H9 (cell line): ENCODE data around the gene TPPP2. TPM values are rescaled to one million over a fixed set of nuclear protein-coding genes. Genes with fewer than 3 reads are reported as not detected.

Source experiments
- DNase-seq: peaks from one replicate; pipeline ENCODE4 v3.0.0-alpha.2; 2017
- H2AFZ ChIP-seq: one replicate; pipeline ENCODE4 v1.6.1; 2013; ENCODE audit warnings: mild to moderate bottlenecking, low read length, control low read depth, moderate library complexity
- H2AK5ac ChIP-seq: 2 replicates; pipeline ENCODE4 v1.6.1; 2013; ENCODE audit warnings: low read length, control low read depth, mixed read lengths; ENCODE audit not compliant: insufficient read length
- H2BK120ac ChIP-seq: one replicate; pipeline ENCODE4 v1.6.1; 2013; ENCODE audit warnings: low read depth, mild to moderate bottlenecking, low read length, control low read depth, inconsistent platforms; ENCODE audit not compliant: poor library complexity, severe bottlenecking
- H2BK12ac ChIP-seq: 2 replicates; pipeline ENCODE4 v1.6.1; 2013; ENCODE audit warnings: low read length, control low read depth, mixed read lengths, low read depth; ENCODE audit not compliant: insufficient read length
- H2BK15ac ChIP-seq: 2 replicates; pipeline ENCODE4 v1.6.1; 2013; ENCODE audit warnings: low read depth, low read length, control low read depth
- H2BK20ac ChIP-seq: one replicate; pipeline ENCODE4 v1.6.1; 2013; ENCODE audit warnings: low read depth, mild to moderate bottlenecking, low read length, control low read depth, inconsistent platforms; ENCODE audit not compliant: poor library complexity, severe bottlenecking
- H2BK5ac ChIP-seq: 2 replicates; pipeline ENCODE4 v1.6.1; 2013; ENCODE audit warnings: low read length, control low read depth, mixed read lengths; ENCODE audit not compliant: insufficient read length
- H3K14ac ChIP-seq: 2 replicates; pipeline ENCODE4 v1.6.1; 2013; ENCODE audit warnings: low read length, control low read depth; ENCODE audit not compliant: insufficient read depth
- H3K18ac ChIP-seq: 2 replicates; pipeline ENCODE4 v1.6.1; 2013; ENCODE audit warnings: low read depth, mild to moderate bottlenecking, mixed read lengths, low read length, control low read depth; ENCODE audit not compliant: insufficient read length
- H3K23ac ChIP-seq: 2 replicates; pipeline ENCODE4 v1.6.1; 2013; ENCODE audit warnings: low read length, control low read depth, mixed read lengths, low read depth; ENCODE audit not compliant: insufficient read length
- H3K23me2 ChIP-seq: 2 replicates; pipeline ENCODE4 v1.6.1; 2013; ENCODE audit warnings: low read depth, mild to moderate bottlenecking, mixed read lengths, low read length, control low read depth; ENCODE audit not compliant: insufficient read length, poor library complexity, severe bottlenecking
- H3K27ac ChIP-seq: 2 replicates; pipeline ENCODE4 v1.5.1; 2013; ENCODE audit warnings: low read length, control low read depth, mixed read lengths, low read depth; ENCODE audit not compliant: insufficient read length
- H3K27me3 ChIP-seq: 2 replicates; pipeline ENCODE4 v1.6.1; 2013; ENCODE audit warnings: low read length, control low read depth, inconsistent platforms; ENCODE audit not compliant: insufficient read depth
- H3K4ac ChIP-seq: 2 replicates; pipeline ENCODE4 v1.6.1; 2013; ENCODE audit warnings: low read depth, mild to moderate bottlenecking, control low read depth, inconsistent platforms, low read length, moderate library complexity
- H3K4me1 ChIP-seq: 2 replicates; pipeline ENCODE4 v1.6.1; 2013; ENCODE audit warnings: low read length, control low read depth, inconsistent platforms; ENCODE audit not compliant: insufficient read depth
- H3K4me2 ChIP-seq: 2 replicates; pipeline ENCODE4 v1.6.1; 2013; ENCODE audit warnings: low read length, control low read depth, mixed read lengths; ENCODE audit not compliant: insufficient read length, insufficient read depth
- H3K56ac ChIP-seq: 2 replicates; pipeline ENCODE4 v1.6.1; 2013; ENCODE audit warnings: low read depth, mild to moderate bottlenecking, mixed read lengths, low read length, control low read depth; ENCODE audit not compliant: insufficient read length
- H3K79me1 ChIP-seq: 2 replicates; pipeline ENCODE4 v1.6.1; 2013; ENCODE audit warnings: low read depth, mild to moderate bottlenecking, moderate library complexity, low read length, control low read depth, inconsistent platforms; ENCODE audit not compliant: insufficient read depth, poor library complexity, severe bottlenecking
- H3K79me2 ChIP-seq: 2 replicates; pipeline ENCODE4 v1.6.1; 2013; ENCODE audit warnings: low read length, control low read depth, inconsistent platforms; ENCODE audit not compliant: insufficient read depth
- H3K9ac ChIP-seq: 2 replicates; pipeline ENCODE4 v1.6.1; 2013; ENCODE audit warnings: low read length, control low read depth, mixed read lengths; ENCODE audit not compliant: insufficient read length; ENCODE audit errors: extremely low read depth
- H3K9me3 ChIP-seq: one replicate; pipeline ENCODE4 v1.6.1; 2013; ENCODE audit warnings: low read depth, low read length, inconsistent platforms; ENCODE audit not compliant: control insufficient read depth
- H3T11ph ChIP-seq: one replicate; pipeline ENCODE4 v1.6.1; 2013; ENCODE audit warnings: mild to moderate bottlenecking, low read length, control low read depth, inconsistent platforms
- H4K20me1 ChIP-seq: one replicate; pipeline ENCODE4 v1.6.1; 2013; ENCODE audit not compliant: control insufficient read depth, insufficient read length, insufficient read depth
- H4K5ac ChIP-seq: 2 replicates; pipeline ENCODE4 v1.6.1; 2013; ENCODE audit warnings: low read depth, mild to moderate bottlenecking, mixed read lengths, low read length, control low read depth; ENCODE audit not compliant: insufficient read length
- H4K8ac ChIP-seq: replicated peaks from 2 replicates; pipeline ENCODE4 v1.6.1; 2013; ENCODE audit warnings: low read length, control low read depth, mixed read lengths, low read depth; ENCODE audit not compliant: insufficient read length
- H4K91ac ChIP-seq: 2 replicates; pipeline ENCODE4 v1.6.1; 2013; ENCODE audit warnings: low read depth, mild to moderate bottlenecking, moderate library complexity, mixed read lengths, low read length, control low read depth; ENCODE audit not compliant: insufficient read length
- H3K27ac Mint-ChIP-seq, 3 experiments: 2 replicates in 2 of 3; 3 replicates in 1 of 3; pipeline ENCODE4 v1.8.0; 2020 to 2021; ENCODE audit warnings: mixed read lengths in 3 of 3, mild to moderate bottlenecking in 1 of 3, moderate library complexity in 1 of 3
- H3K27me3 Mint-ChIP-seq: 2 replicates; pipeline ENCODE4 v1.8.0; 2021; ENCODE audit warnings: low read depth, mild to moderate bottlenecking, moderate library complexity, mixed read lengths
- H3K36me3 Mint-ChIP-seq, 3 experiments: 2 replicates in 2 of 3; 3 replicates in 1 of 3; pipeline ENCODE4 v1.8.0; 2020 to 2021; ENCODE audit warnings: low read depth in 3 of 3, mixed read lengths in 3 of 3; ENCODE audit not compliant: insufficient read depth in 1 of 3
- H3K4me1 Mint-ChIP-seq, 2 experiments: 2 replicates each; pipeline ENCODE4 v1.8.0; 2020; ENCODE audit warnings: mixed read lengths in 2 of 2
- H3K4me3 Mint-ChIP-seq, 2 experiments: 2 replicates in 1 of 2; 3 replicates in 1 of 2; pipeline ENCODE4 v1.8.0; 2020 to 2021; ENCODE audit warnings: mild to moderate bottlenecking in 2 of 2, mixed read lengths in 2 of 2, moderate library complexity in 1 of 2
- H3K9me3 Mint-ChIP-seq, 2 experiments: 2 replicates in 1 of 2; 3 replicates in 1 of 2; pipeline ENCODE4 v1.8.0; 2020; ENCODE audit warnings: mild to moderate bottlenecking in 2 of 2, mixed read lengths in 2 of 2, moderate library complexity in 1 of 2
- CTCF ChIP-seq: fragments of 200-600 bp; sonication (generic); conservative IDR thresholded peaks from 3 replicates; pipeline ENCODE4 v1.8.0; 2021; ENCODE audit warnings: antibody characterized with exemption, mild to moderate bottlenecking
- WGBS: extraction: QIAGEN DNeasy Blood & Tissue Kit; methylation state at CpG from one replicate; pipeline ENCODE4 v1.1.7; 2013; ENCODE audit warnings: missing lambda C conversion rate, low lambda C conversion rate, mixed read lengths; ENCODE audit not compliant: insufficient read length; ENCODE audit errors: extremely low coverage; 5-methylcytosine and 5-hydroxymethylcytosine counted together
- total RNA-seq: library from RNA; stranded (reverse); gene quantifications from 2 replicates; pipeline ENCODE4 v1.2.1, GENCODE V29; 2021

TPPP2 gene
- total RNA-seq, 1 experiment from 2014 or later, result not detected

- no peaks in the 10 kb centered on the region for H4K20me1 ChIP-seq
- H3K4me2 ChIP-seq, result peak overlapping the region; percentile 70
- DNase-seq, result no peak
- no peak overlapping the region for H3K14ac ChIP-seq
- no peaks in the 10 kb centered on the region for H3K9me3 Mint-ChIP-seq
- WGBS, result no CpG with 5 or more reads among the region's 15 CpGs
- peaks cover 6% of the 10 kb centered on the region for H3K27me3 Mint-ChIP-seq
- H2BK20ac ChIP-seq, result no peak overlapping the region
- no peak overlapping the region for H3T11ph ChIP-seq
- no peak overlapping the region for H2BK5ac ChIP-seq
- no peaks in the 10 kb centered on the region; the same call in 1 of the 2 replicates for H3K79me2 ChIP-seq
- H2BK15ac ChIP-seq, result no peak overlapping the region
- no peak overlapping the region for H2BK12ac ChIP-seq
- H3K9me3 ChIP-seq, result no peaks in the 10 kb centered on the region
- H4K91ac ChIP-seq, result no peak overlapping the region
- H4K8ac ChIP-seq, result no peak overlapping the region
- no peak overlapping the region for H4K5ac ChIP-seq
- peaks cover 9 to 12% of the 10 kb centered on the region in 2 experiments for H3K4me1 Mint-ChIP-seq
- no peaks in the 10 kb centered on the region for H3K27me3 ChIP-seq
- no peaks in the 10 kb centered on the region for H3K23me2 ChIP-seq
- no peaks in the 10 kb centered on the region for H3K79me1 ChIP-seq
- H3K36me3 Mint-ChIP-seq, result peaks cover 15 to 26% (median 25%) of the 10 kb centered on the region in 3 experiments; a peak in 6 of 7 replicates
- no peak overlapping the region; a peak in 1 of 7 replicates for H3K27ac Mint-ChIP-seq
- peak overlapping the region; percentile 50 for H3K9ac ChIP-seq
- no peak overlapping the region for H3K4ac ChIP-seq
- H3K4me1 ChIP-seq, result peaks cover 3% of the 10 kb centered on the region
- no peak overlapping the region for H3K18ac ChIP-seq
- H3K27ac ChIP-seq, result no peak overlapping the region
- H2AK5ac ChIP-seq, result no peak overlapping the region
- H3K56ac ChIP-seq, result no peak overlapping the region
- no peak overlapping the region for H2AFZ ChIP-seq
- H3K23ac ChIP-seq, result no peak overlapping the region
- no peak overlapping the region for H2BK120ac ChIP-seq
- peak overlapping the region; percentile 39 to 72 for H3K4me3 Mint-ChIP-seq
- no peak for TF ChIP-seq CTCF
Observed at GRCh38 chr14:20988717-20989470, 41.1 kb upstream of the TPPP2 start.
